ENCODE data around the gene MARCKS. TPM values are rescaled to one million over a fixed set of nuclear protein-coding genes. Genes with fewer than 3 reads are reported as not detected.

MARCKS gene
- polyA plus RNA-seq, 1 of the 3 experiments (the other 2 are of a cell fraction): 61.4 TPM

GRCh38 chr6:113833537-113833936, 23.6 kb upstream of the MARCKS start:
- H3K9me3 ChIP-seq: no peaks in the 10 kb centered on the region
- WGBS (ENCODE audit: low lambda C conversion rate): 8% methylated on average over 2 of the region's 2 CpGs
- H3K79me2 ChIP-seq (ENCODE audit: insufficient read depth): no peaks in the 10 kb centered on the region
- H4K20me1 ChIP-seq (ENCODE audit: insufficient read depth): no peaks in the 10 kb centered on the region
- H3K27me3 ChIP-seq (ENCODE audit: insufficient read depth): no peaks in the 10 kb centered on the region
- POLR2A ChIA-PET: no interaction called here
- no peaks in the 10 kb centered on the region for H3K9me2 ChIP-seq
- H3K27ac ChIP-seq (ENCODE audit: low read depth in 2 of 2, low read length in 1 of 2): peak overlapping the region in 1 of 2 experiments; percentile 50; a peak in 2 of 4 replicates
- no peaks in the 10 kb centered on the region for H3K36me3 ChIP-seq (replicated peaks in 1 of 2; ENCODE audit: control insufficient read depth in 1 of 2, insufficient read depth in 2 of 2, low read length in 1 of 2)
- H3K4me2 ChIP-seq: peak overlapping the region; percentile 10; the same call in 1 of the 2 replicates
- peaks cover 17% of the 10 kb centered on the region for H3F3A ChIP-seq (replicated peaks; ENCODE audit: insufficient read depth)
- no peak for DNase-seq
- H2AFZ ChIP-seq (ENCODE audit: low read depth): 0 out of 2 replicates have a peak overlapping the region, but pooled peaks have one; percentile 57
- H3K9ac ChIP-seq: no peak overlapping the region
- H3K4me1 ChIP-seq (ENCODE audit: control insufficient read depth in 1 of 2, insufficient read depth in 2 of 2, low read depth in 1 of 2, low read length in 1 of 2): no peaks in the 10 kb centered on the region; a peak in 2 of 4 replicates
- no peak overlapping the region for H3K4me3 ChIP-seq (ENCODE audit: low read depth in 2 of 2, low read length in 1 of 2)
- CTCF ChIA-PET: no interaction called here
- TF ChIP-seq TEAD4 (IDR thresholded peaks at IDR 0.05; ENCODE audit: borderline replicate concordance, insufficient read depth): peak; percentile 90; the same call in 1 of the 2 replicates
- TF ChIP-seq JUND (IDR thresholded peaks at IDR 0.05): peak; percentile 84
- no peak for TF ChIP-seq NRF1 (IDR thresholded peaks at IDR 0.05; ENCODE audit: low read depth, low read length)
- TF ChIP-seq USF1 (IDR thresholded peaks at IDR 0.05; ENCODE audit: borderline replicate concordance, low read depth): no peak
- TF ChIP-seq MXI1 (IDR thresholded peaks at IDR 0.05; ENCODE audit: low read depth, low read length): no peak
- peak in 1 of 2 experiments; percentile 89; a peak in 2 of 4 replicates for TF ChIP-seq EP300 (IDR thresholded peaks at IDR 0.05; ENCODE audit: borderline replicate concordance in 1 of 2, low read depth in 1 of 2, low read length in 1 of 2)
- peak; percentile 93 for TF ChIP-seq FOSL2 (IDR thresholded peaks at IDR 0.05; ENCODE audit: borderline replicate concordance, low read depth)
- TF ChIP-seq CHD2 (IDR thresholded peaks at IDR 0.05; ENCODE audit: low read length, partially characterized antibody): no peak
- TF ChIP-seq ELF1 (IDR thresholded peaks at IDR 0.05): no peak
- no peak for TF ChIP-seq GATA2 (CRISPR knock-in tag; IDR thresholded peaks at IDR 0.05)
- peak; percentile 97 for TF ChIP-seq TCF12 (IDR thresholded peaks at IDR 0.05)
- no peak for TF ChIP-seq MEF2A (IDR thresholded peaks at IDR 0.05; ENCODE audit: borderline replicate concordance, low read depth)
- no peak for TF ChIP-seq USF2 (IDR thresholded peaks at IDR 0.05; ENCODE audit: borderline replicate concordance, low read depth, low read length)
- TF ChIP-seq RCOR1 (IDR thresholded peaks at IDR 0.05; ENCODE audit: low read length): no peak
- no peak; the same call in 1 of the 2 replicates for TF ChIP-seq ZBTB33 (IDR thresholded peaks at IDR 0.05; ENCODE audit: borderline replicate concordance, low read depth)
- peak; percentile 54; the same call in 1 of the 2 replicates for TF ChIP-seq MAX (IDR thresholded peaks at IDR 0.05; ENCODE audit: low read depth)
- peak; percentile 91 for TF ChIP-seq PBX3 (IDR thresholded peaks at IDR 0.05)
- TF ChIP-seq GABPA (IDR thresholded peaks at IDR 0.05; ENCODE audit: low read depth): no peak
- no peak for TF ChIP-seq REST (IDR thresholded peaks at IDR 0.05; ENCODE audit: low read depth, low read length)
- peak; percentile 57; the same call in 1 of the 2 replicates for TF ChIP-seq SIN3A (IDR thresholded peaks at IDR 0.05; ENCODE audit: borderline replicate concordance, low read depth, low read length)
- TF ChIP-seq NFIC (IDR thresholded peaks at IDR 0.05; ENCODE audit: borderline replicate concordance): peak; percentile 93
- no peak for TF ChIP-seq IRF3 (IDR thresholded peaks at IDR 0.05; ENCODE audit: low read depth, low read length)

Data from SK-N-SH (cell line).